Amniotic stem cell (primary cell): ENCODE results near the gene SDK2.

Experiments
- DNase-seq: peaks from one replicate; lab custom pipeline; 2025; lab: John Stamatoyannopoulos, UW

SDK2 gene

DNA sequence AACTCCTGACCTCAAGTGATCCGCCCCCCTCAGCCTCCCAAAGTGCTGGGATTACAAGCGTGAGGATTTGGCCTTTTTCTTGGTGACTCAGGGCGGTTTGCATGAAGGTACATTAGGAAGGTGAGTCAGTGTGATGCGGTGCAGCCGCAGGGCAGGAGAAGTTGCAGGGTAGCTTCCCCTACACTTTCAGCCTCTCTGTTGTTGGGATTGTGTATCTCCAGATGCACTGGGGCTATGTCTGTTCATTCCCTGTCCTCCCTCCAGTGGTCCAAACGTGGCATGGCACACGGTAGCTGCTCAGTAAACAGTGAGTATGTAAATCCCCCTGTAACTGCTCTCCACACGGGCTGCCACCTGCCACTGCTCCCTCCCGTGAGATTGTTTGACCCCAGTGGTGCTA, 223.3 kb downstream of the SDK2 start:
- no peak for DNase-seq

- no peak for DNase-seq
Measured at GRCh38 chr17:73419881-73420280, 224.4 kb downstream of the SDK2 start.

DNA sequence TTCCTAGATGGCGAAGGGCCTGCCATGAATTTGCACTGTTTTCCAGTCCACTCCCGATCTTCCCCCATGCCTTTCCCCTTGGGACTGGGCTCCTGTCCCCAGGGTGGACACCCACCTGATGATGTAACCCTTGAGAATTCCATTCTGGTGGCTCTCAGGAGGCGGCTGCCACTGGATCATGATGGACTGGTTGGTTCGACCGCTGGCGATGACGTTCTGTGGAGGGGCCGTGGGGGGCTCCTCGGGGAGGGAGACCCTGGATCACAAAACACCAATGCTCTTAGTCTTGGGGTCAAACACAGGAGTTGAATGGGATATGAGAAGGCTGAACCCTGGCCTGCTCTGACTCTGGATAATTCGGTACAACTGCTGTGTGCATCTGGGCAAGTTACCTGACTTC, 225.2 kb downstream of the SDK2 start:
- no peak for DNase-seq

GRCh38 chr17:73415782-73416181, 228.5 kb downstream of the SDK2 start:
- DNase-seq, result no peak

GRCh38 chr17:73414171-73414955, 229.9 kb downstream of the SDK2 start:
- no peak for DNase-seq

GRCh38 chr17:73412914-73413313, 231.3 kb downstream of the SDK2 start:
- no peak for DNase-seq

GRCh38 chr17:73411313-73411747, 232.9 kb downstream of the SDK2 start:
- DNase-seq, result no peak

DNA sequence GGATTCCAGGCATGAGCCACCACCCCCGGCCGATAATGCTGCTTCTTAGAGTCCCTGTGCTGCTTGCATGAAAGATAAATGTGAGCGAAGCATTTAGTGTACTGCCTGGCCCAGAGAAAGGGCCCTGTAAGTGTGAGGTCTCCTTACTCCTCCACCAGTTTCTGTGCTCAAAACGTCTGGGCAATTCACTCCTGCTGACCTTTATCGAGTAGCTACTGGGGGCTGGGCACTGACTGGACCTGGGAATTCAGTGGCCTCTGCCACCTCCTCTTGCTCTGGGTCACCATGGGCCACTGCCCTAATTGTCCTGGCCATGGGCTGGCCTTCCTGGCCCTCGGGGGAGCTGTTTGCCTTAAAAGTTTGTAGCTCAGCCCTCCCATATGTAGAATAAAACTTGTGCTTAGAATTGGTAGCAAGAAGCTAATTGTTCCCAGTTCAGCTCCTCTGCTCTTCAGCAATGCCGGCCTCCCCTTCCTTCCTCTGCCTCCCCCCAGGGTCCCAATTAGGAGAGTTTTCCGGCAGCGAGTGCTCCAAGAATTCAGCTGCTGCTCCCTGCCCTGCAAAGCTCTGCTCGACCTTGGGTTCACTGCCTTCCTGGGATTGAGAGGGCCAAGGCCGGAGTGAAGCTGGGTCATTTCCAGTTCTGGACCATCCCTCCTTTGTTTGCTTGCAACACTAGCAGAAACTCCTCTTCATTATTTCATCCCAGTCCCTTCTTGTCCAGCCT, 233.5 kb downstream of the SDK2 start:
- DNase-seq, result no peak

DNA sequence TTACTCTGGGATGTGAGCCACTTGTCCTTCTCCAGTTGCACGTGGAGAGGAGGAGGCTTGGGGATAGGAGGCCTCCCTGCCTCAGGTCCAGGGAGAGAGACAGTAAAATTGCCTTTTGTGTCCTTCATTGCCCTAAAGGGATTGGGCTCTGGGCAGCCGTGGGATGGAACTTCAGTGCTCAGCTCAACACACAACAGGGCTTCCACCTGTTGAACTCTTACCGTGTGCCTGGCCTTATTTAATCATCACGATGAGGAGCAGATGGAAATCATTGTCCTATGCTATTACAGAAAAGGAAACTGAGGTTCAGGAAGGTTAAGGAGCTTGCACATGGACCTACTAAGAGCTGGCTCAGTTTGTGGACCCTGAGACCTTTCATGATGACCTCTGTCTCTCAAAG, 240.0 kb downstream of the SDK2 start:
- DNase-seq, result no peak

- no peak for DNase-seq
Measured at GRCh38 chr17:73402466-73402865, 241.8 kb downstream of the SDK2 start.

DNA sequence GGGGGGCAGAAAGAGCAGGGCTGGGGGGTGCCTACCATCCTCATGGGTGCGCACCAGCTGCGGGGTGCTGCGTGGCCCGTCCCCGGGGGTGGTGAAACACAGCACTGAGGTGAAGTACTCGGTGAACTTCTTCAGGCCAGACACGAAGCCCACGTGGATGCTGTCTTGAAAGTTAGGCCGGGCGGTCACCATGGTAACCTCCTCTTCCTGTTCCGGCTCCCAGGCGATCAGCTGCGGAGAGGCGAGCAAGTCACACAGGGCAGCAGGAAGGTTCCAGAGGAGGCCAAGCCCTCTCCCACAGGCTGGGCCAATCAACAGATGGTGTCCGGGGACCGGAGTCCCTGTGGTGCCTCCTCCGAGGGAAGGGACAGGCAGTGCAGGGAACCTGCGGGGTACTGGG, 242.3 kb downstream of the SDK2 start:
- no peak for DNase-seq

- DNase-seq, result no peak
Measured at GRCh38 chr17:73400915-73401545, 243.2 kb downstream of the SDK2 start.

- DNase-seq, result no peak
Measured at GRCh38 chr17:73399056-73399455, 245.2 kb downstream of the SDK2 start.

DNA sequence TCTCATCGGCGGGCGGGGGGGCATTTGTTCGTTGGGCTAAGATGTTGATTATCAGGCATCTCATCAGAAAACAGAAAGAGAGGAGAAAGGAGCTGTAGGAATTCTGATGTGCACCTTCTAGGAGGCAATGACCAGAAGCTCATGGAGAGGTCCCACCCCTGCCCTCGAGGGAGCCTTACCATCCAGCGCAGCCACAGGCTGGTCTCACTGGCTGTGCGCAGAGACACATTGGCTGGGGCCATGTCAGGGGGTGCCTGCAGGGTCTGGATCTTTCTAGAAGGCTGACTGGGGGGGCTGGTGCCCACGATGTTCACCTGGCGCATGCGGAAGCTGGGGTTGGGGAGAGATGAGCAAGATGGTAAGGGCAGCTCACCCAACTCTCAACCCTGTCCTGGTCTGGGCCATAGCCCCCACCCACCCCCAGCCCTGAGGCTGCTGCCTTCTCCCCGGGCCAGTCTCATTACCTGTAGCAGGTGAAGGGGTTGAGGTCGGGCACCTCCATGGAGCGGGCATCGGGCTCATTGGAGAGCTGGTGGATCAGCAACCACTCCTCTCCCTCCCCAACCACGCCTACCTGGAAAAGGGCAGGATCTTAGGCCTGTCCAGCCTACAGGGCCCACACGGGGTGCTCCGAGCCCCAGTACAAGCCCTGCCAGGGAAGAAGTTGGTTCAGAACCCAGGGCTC, 246.2 kb downstream of the SDK2 start:
- DNase-seq, result no peak

- no peak for DNase-seq
Measured at GRCh38 chr17:73397278-73397826, 246.9 kb downstream of the SDK2 start.

- DNase-seq, result no peak
Measured at GRCh38 chr17:73396431-73397277, 247.6 kb downstream of the SDK2 start.

DNA sequence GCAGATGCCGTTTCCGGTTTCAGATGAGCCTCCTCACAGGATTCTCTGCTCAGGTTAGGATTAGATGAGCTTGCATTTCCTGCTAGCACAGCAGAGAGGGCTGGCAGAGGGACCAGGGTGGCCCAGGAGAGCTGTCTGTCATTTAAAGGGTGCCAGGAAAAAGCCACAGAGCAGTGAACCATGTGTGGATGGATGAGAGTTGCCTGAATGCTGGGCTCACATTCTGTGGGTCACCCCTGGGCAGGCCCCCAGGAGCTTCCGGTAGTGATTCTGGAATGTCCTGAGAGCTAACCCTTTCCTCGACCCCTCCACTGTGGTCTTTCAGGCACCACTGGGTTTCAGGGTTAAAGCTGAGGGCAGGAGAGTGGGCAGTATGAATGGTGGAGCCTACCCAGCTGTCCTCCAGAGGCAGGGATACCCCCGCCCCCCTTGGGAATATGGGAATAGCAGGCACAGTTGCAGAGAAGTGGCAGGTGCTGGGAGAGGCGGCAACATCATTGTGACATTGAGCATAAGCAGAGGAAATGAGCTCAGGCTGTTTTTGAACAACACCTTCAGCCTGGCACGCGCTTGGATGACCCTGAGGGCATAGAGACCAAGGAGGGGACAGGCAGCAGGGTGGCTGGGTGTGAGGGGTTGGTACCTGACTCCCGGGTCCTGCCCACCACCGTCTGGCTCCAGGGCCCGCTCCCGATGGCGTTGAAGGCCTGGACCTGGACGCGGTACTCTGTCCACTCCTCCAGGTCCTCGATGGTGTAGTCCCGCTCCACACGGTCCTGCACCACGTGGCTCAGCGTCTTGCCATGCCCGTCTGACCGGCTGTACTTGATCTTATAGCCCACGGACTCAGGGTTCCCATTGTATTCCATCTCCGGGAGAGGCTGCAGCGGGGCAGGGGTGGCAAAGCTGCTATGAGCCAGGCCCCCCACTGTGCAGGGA, 249.5 kb downstream of the SDK2 start:
- no peak for DNase-seq

DNA sequence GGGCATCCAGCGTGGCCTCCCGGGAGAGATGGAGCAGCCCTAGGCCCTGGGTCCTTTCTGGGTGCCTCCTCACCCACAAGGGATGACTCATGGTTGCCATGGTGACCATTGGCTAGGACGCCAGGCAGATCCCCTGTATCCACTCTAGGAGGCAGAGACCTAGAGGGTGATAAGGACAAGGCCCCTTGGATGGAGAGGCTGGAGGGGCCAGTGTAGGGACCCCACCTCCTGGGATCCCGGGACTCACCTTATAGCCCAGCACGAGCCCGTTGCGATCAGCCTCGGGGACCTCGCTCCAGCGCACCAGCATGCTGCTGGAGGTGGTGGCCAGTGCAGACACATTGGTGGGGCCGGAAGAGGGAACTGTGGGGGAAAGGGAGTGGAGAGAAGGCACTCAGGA, 250.3 kb downstream of the SDK2 start:
- no peak for DNase-seq

DNA sequence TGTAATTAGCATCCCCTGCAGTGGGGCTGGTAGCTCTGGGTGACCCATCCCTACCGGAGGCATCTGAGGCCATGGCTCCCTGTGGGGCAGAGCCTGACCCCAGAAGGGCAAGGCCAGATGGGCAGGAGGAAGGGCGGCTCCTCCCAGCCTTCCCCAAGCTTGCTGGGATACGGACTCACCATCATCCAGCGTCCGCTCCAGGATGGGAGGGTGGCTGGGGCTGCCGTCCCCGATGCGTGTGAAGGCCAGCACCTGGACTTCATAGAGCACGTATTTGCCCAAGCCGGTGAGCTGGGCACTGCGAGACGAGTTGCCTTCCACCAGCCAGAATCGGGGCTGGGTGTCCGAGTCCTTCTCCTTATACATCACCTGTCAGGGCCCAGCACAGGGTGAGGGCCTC, 250.9 kb downstream of the SDK2 start:
- no peak for DNase-seq
